ENCODE results near the gene NOL4.

Gene NOL4

DNA sequence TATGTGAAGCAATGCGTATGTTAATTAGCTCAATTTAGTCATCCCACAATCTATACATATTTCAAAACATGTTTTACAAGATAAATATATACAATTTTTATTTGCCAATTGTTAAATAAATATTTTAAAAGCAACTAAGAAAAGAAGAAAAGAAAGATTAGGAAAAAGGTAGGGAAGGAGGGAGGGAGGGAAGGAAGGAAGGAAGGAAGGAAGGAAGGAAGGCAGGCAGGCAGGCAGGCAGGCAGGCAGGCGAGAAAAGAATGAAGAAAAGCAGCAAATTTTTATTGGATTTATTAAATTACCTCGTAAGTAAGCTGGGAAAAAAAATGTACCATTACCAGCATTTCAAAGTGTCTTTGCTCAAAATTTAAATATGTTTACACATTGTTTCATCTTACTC is 30.5 kb downstream of the NOL4 start:
- DNase-seq (ENCODE audit: low spot score), result no peak

DNA sequence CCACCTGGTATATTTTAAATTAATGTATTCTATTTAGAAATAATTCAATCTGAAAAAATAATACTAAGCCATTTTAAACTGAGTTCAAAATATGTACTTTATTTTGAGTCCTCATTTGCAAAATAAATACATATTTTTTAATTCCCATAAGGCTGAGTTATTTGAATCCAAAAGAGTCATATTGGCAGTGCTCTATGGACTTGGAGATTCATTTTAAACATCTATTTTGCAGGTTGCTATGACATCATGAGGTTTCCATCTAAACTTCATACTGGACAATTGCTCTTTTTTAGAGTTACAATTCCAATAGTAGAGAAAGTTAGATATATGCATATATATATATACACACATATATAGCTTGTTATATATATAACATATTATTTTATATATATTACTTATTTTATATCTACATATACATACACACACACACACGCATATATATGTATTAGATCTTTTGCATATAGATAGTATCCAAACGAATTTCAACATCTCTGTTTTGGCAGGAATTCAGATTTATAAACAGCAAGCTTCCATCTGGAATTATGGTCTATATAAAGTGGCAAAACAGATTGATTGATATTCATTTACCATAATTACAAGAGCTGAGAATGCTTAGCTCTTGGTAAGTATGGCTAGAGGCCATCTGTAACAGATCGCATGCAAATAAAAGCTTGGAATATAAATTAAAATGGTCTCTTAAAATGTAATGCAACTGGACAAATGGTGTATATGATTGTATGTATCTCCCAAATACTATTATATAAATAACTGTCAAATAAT is 34.9 kb downstream of the NOL4 start:
- no peak for DNase-seq (ENCODE audit: low spot score)
